22Rv1 (cell line): ENCODE data around the gene MRPL58.
"Not testable (repeated sequence)": the region's sequence is repeated elsewhere in the genome, so short reads cannot be mapped to it uniquely, and the experiment has no call there.

Source experiments
- CTCF ChIP-seq: fragments of 450-650 bp; IDR thresholded peaks from 2 replicates; pipeline ENCODE4 v1.5.1; 2017; ENCODE audit warnings: mild to moderate bottlenecking
- ZFX ChIP-seq: fragments of 450-650 bp; IDR thresholded peaks from 2 replicates; pipeline ENCODE4 v1.6.1; 2017; ENCODE audit warnings: antibody characterized with exemption, borderline replicate concordance

GRCh38 chr17:75006084-75006483 lies 6.4 kb upstream of the MRPL58 start:
- TF ChIP-seq CTCF, ZFX: not testable (repeated sequence)
